HL-60 (cell line): ENCODE results near the gene GNAI2.

Source experiments
- CTCF ChIP-seq: IDR thresholded peaks from one replicate; pipeline ENCODE4 v1.5.1; 2011; ENCODE audit warnings: low read length, control low read depth, inconsistent platforms; ENCODE audit not compliant: insufficient read depth
- POLR2AphosphoS5 ChIP-seq: IDR thresholded peaks from 2 replicates; pipeline ENCODE4 v1.6.1; 2012; ENCODE audit warnings: low read depth

DNA sequence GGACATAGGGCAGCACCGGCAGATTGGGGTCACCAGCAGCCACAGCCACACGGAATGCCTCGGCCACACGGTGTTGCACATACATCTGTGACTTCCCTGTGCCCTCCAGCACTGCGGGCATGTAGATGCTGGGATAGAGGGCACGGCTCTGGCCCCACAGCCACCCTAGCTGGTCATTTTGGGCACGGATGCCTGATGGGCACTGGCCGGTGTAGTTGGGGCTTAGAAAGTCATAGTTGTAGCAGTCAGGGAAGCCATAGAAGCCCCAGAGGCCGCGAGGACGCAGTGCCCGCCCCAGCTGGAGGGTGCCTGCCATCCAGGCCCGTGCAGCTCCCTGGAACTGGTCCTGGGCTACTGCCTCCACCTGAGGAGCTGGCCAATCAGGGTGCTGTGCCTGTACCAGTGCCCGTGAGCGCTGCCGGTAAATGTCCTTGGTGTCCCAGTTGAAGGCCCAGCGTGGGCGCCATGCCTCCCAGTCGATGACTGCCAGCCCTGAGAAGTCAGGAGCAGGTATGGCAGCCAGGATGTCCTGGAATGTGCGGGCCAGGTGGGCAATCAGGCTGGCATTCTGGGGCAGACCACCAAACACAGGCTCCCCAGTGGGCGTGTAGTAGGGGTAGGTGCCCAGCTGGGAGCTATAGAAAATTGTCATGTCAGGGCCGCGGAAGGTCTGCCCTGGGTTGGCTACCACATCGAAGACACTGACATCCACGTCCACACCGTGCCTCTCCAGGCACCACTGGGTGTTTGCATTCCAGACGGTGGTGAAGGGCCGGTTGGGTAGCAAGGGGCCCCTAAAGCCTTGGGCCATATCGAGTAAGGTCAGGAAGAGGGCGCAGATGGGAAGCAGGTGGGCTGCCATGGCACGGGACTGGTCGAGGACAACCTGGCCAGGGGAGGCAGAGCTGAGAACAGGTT lies 66.3 kb downstream of the GNAI2 start:
- TF ChIP-seq CTCF = no peak
- TF ChIP-seq POLR2AphosphoS5 = no peak
